HG03196 (cell line): ENCODE measurements around the gene ODAD3.
"Not testable (repeated sequence)": the region's sequence is repeated elsewhere in the genome, so short reads cannot be mapped to it uniquely, and the experiment has no call there.

Experiments used
- ATAC-seq: cut with Tn5 transposase; IDR thresholded peaks from one replicate; pipeline ENCODE4 v1.9.1; 2021; ENCODE audit not compliant: unreplicated experiment

ODAD3 gene

DNA sequence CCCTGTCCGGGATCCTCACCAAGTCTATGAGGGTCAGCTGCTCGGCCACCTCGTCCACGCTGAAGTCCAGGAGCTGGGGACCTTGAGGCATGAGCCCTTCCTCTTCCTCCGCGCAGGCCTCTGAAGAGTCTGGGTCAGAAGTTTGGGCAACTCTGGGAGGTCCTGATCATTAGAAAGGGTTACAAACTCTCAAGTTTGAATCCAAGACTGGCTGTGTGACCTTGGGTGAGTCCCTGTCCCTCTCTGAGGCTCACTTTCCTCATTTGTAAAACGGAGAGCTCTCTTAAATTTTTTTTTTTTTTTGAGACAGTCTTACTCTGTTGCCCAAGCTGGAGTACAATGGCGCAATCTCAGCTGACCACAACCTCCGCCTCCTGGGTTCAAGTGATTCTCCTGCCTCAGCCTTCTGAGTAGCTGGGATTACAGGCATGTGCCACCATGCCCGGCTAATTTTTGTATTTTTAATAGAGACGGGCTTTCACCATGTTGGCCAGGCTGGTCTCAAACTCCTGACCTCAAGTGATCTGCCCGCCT, 28.2 kb downstream of the ODAD3 start:
- ATAC-seq: not testable (repeated sequence)

DNA sequence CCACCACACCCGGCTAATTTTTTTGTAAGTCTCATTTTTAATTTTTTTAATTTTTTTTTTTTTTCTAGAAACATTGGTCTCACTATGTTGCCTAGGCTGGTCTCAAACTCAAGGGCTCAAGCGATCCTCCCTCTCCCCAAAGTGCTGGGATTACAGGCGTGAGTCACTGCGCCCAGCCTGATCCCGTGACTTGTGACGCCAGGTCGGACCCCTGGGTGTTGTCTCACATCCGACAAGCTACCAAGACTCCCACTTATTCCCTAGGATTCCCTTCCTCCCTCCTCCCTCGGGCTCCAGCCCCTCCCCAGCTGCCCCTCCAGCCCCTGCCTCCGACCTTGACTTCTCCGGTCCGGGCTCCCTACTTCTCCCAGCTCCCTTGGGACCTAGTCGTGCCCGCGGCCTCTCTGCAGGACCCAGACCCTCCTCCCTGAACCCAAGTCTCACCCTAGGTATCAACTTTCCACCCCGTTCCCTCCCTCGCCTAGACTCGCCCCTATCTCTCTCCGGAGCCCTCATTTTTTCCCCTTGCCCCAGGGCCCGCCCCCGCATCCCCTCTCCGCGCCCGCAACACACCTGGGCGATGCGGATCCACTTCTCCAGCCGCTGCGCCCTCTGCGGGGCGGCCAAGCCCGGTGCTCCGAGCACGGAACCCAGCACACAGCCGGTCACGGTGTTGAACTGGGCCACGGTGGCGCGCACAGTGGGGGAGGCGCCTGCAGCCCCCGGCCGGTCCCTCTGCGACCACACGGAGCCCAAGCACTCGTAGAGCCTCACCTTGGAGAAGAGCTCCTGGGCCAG, 28.9 kb downstream of the ODAD3 start:
- no peak for ATAC-seq

- no peak for ATAC-seq
Measured at GRCh38 chr19:11404588-11405222, 30.2 kb downstream of the ODAD3 start.

GRCh38 chr19:11401808-11402543, 32.9 kb downstream of the ODAD3 start:
- ATAC-seq: no peak

- ATAC-seq: no peak
Measured at GRCh38 chr19:11400798-11401197, 34.1 kb downstream of the ODAD3 start.

DNA sequence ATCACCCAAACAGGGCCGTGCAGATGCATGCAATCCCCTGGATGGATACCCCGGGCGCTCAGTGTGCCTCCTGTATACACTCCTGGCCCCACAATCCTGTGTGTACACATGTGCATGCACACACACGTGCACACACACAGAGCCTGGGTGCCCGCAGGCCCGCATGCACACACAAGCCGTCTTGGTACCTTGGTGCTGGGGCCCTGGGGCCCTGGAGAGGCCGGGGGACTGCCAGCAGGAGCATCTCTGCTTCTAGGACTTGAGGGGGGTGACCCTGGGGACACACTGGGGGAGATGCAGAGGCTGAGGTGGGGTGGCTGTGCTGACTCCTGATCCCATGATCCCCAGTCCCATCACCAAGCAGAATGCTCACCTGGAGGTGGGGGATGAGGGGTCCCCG, 35.3 kb downstream of the ODAD3 start:
- no peak for ATAC-seq

DNA sequence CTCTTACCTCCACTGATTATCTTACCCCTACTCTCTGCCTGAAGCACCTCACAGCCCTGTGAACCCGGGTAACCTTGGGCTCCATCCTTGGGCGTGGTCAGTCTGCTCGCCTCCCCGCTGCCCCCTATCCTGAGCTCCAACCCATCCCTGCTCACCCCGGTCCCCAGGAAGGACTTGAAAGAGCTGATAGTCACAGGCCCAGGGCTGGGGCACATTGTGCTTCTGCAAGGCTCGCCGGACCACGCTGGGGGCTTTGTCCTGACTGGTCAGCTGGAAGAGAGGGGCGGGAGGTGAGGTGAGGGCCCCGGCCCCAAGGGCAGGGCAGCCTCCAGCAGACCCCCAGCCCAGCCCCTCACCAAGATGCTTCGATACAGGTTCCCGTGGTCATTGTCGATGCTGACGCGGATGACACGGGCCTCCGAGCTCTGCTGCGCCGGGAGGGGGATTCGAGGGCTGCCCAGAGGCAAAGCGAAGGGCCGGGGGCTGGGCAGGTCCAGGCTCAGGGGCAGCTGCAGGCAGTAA, 37.8 kb downstream of the ODAD3 start:
- ATAC-seq: no peak

DNA sequence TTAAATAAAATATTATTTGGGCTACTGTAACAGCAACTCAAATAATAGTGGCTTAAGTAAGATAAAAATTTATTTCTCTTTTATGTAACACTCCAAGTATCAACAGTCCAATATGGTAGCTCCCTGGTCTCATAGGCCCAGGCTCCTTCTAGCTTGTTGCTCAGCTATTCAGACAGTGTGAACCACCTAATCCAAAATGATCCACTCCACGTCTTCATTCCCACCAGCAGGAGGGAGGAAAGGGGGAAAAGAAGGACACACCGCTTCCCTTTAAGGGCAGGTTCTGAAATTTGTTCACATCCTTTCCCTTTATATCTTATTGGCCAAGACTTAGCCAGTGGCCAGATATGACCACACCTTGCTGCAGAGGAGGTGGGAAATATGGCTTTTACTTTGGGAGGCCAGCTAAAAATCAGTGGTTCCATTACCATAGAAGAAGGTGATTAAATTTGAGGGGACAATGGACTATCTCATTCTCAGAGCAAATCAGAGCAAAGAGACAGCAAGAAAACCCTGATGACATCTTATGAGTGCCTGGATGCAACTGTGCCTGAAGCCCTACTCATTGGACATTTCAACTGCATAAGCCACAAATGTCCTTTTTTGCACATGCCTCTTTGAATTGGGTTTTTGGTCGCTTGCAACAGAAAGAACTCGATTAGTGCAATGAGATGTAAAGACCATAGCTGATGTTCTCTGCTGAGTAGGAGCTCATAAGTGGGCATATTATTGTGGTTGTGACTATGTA, 43.8 kb downstream of the ODAD3 start:
- no peak for ATAC-seq

GRCh38 chr19:11390359-11390758, 44.6 kb downstream of the ODAD3 start:
- ATAC-seq: no peak

DNA sequence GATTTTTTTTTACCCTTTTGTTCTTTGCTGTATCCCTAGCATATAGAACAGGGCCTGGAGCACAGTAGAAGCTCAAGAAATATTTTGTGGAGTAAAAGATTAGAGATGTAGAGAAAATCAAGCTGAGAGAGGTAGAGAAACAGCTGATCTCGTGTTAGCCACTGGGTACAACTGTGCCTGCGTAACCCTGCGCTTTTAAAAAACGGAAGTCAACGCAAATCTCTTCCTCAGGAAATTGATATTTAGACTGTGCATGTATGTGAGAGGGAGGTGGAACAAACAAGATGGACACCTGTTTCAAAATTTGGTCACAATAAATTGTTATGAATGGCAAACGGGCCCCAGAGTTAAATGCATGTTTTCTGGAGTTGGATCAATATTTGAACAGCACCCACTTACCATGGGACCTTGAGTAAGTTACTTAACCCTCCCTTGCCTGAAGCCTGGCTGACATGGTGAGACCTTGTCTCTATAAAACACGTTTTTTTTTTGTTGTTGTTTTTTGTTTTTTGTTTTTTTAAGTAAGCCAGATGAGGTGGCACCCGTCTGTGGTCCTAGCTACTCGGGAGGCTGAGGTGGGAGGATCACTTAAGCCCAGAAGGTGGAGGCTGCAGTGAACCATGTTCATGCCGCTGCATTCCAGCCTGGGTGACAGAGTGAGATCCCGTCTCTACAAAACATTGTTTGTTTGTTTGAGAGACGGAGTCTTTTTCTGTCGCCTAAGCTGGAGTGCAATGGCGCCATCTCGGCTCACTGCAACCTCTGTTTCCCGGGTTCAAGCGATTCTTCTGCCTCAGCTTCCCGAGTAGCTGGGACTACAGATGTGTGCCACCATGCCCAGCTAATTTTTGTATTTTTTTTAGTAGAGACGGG, 47.5 kb downstream of the ODAD3 start:
- no peak for ATAC-seq

GRCh38 chr19:11384778-11385129, 50.2 kb downstream of the ODAD3 start:
- no peak for ATAC-seq

GRCh38 chr19:11383706-11384048, 51.2 kb downstream of the ODAD3 start:
- no peak for ATAC-seq

DNA sequence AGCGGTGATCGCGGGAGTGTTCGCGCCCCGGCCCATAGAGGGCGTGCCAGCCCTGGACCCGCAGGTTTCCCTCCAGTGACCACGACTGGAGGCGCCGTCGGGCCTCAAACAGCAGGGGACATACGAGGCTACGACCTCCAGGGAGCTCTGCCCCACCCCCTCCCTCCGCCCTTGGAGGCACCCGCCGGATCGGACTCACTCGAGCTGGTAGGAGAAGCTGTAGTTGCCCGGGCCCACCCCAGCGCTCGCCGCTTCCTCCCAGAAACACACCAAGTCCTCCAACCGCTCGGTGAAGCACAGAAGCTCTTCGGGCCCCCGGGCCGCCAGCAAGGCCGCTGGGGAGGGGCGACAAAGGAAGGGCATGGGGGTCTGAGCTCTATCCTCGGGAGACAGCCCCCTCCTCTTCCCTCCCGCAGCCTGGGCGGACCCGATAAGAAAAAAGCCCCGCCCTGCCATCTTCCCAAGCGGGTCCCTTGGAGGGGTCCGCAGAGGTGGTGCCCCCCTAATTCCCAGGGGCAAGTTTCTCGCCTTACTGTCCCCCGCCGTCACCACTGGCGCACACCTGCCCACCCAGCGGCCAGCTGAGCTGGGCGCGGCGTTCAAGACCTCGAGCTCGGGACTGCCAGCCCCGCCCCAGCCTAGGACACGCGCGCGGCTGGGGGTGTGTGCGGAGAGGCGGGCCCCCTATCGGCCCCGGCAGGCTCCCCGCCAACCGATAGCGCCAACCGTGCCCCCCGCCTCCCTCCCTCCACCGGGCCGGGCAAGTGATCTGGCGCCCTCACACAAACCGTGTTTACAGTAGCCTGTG, 51.8 kb downstream of the ODAD3 start:
- no peak for ATAC-seq

GRCh38 chr19:11380653-11381537, 54.0 kb downstream of the ODAD3 start:
- ATAC-seq: peak; percentile 65

- ATAC-seq: no peak
Measured at GRCh38 chr19:11379857-11380350, 55.0 kb downstream of the ODAD3 start.

GRCh38 chr19:11379269-11379845, 55.6 kb downstream of the ODAD3 start:
- not testable (repeated sequence) for ATAC-seq

- ATAC-seq: no peak
Measured at GRCh38 chr19:11378319-11379189, 56.4 kb downstream of the ODAD3 start.
